ENCODE results near the gene ALOX15B. TPM values are rescaled to one million over a fixed set of nuclear protein-coding genes. Genes with fewer than 3 reads are reported as not detected.

Gene ALOX15B
- total RNA-seq, 1 donor from 2014 or later = 80.2 TPM

- H3K4me3 ChIP-seq = no peak overlapping the region
- no peak overlapping the region for H3K27ac ChIP-seq
- H3K36me3 ChIP-seq = no peaks in the 10 kb centered on the region
- peaks cover 55% of the 10 kb centered on the region for H3K27me3 ChIP-seq
- H3K9me3 ChIP-seq = no peaks in the 10 kb centered on the region
- DNase-seq (no peak), ATAC-seq (no peak)
- TF ChIP-seq, protein P1, sequence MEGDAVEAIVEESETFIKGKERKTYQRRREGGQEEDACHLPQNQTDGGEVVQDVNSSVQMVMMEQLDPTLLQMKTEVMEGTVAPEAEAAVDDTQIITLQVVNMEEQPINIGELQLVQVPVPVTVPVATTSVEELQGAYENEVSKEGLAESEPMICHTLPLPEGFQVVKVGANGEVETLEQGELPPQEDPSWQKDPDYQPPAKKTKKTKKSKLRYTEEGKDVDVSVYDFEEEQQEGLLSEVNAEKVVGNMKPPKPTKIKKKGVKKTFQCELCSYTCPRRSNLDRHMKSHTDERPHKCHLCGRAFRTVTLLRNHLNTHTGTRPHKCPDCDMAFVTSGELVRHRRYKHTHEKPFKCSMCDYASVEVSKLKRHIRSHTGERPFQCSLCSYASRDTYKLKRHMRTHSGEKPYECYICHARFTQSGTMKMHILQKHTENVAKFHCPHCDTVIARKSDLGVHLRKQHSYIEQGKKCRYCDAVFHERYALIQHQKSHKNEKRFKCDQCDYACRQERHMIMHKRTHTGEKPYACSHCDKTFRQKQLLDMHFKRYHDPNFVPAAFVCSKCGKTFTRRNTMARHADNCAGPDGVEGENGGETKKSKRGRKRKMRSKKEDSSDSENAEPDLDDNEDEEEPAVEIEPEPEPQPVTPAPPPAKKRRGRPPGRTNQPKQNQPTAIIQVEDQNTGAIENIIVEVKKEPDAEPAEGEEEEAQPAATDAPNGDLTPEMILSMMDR (IDR thresholded peaks at IDR 0.05) = no peak
- no peaks in the 10 kb centered on the region for H3K4me1 ChIP-seq
- intact Hi-C loops (cut with DNase I) = no loop called here
Measured at GRCh38 chr17:7995724-7996123, 43.1 kb upstream of the ALOX15B start.

DNA sequence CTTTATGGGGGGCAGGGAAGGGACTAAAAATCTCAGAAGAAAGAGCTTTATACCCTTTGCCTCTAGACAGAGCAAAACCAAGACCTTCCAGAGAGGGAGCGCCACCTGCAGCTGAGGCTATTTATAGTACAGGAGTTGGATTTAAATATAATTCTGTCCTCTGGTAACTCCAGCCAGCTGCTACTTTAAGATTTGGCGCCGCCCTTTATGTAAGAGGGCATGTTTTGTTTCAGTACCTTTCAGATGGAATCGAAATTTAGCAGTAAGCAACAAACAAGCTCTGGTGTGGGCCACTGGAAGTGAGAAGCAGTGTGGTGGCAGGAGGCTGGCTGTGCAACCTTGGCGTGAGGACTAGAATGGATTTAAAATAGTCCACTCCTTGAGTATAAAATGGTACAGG, 41.7 kb upstream of the ALOX15B start:
- Histone ChIP-seq H3K27ac (no peak overlapping the region), H3K36me3 (no peaks in the 10 kb centered on the region), H3K4me3 (no peak overlapping the region), H3K9me3 (no peaks in the 10 kb centered on the region), H3K27me3 (peaks cover 70% of the 10 kb centered on the region), H3K4me1 (peaks cover 1% of the 10 kb centered on the region)
- intact Hi-C loops (cut with DNase I) = no loop called here
- TF ChIP-seq, protein P1 (IDR thresholded peaks at IDR 0.05) = peak; percentile 42
- no peak for DNase-seq
- peak; percentile 80 for ATAC-seq

DNA sequence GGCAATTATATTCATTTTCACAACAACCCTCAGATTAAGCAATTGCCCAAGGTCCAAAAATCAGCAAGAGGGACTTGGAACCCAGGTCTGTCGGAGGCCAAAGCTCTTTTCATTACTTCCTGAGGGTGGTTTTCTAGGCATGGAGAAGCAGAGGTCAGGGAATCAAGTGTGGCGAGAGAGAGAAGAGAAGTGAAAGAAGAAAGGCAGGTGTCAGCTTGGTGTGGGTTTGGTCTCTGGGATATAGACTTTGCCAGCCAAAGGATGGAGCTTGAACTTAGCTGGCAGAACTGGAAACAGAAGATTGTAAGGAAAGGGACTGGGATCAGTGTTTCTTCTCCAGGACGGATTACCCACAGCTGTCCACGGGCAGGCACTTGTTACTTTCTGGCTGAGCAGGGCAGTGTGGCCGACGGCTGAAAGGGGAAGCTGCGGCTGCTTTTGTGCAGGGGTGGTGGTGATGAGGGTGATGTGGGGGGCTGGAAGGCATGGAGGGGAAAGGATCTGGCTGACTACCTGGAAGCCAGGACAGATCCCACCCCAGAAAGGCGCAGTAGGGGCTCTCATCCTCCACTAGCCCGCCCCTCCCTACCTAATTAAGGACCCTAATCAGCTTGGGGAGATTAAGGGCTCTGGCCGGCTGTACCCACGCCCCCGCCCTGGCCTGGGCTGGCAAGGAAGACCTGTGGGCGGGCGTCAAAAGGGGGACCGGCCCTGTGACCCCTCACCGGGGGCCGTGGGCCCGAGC, 36.7 kb upstream of the ALOX15B start, which contains the start of gene GUCY2D:
TSS of gene GUCY2D (plus strand) at position 640 of the 745 bp plus-strand sequence. CDS start 433 bp downstream, outside the sequence.
- H3K9me3 ChIP-seq = no peaks in the 10 kb centered on the region
- no peak within 1 kb of the TSS for H3K27ac ChIP-seq
- ATAC-seq = peak; percentile 70
- H3K4me3 ChIP-seq = peak within 1 kb of the TSS; percentile 23
- DNase-seq = peak; percentile 72
- TF ChIP-seq, protein P1 (IDR thresholded peaks at IDR 0.05) = no peak
- intact Hi-C loops (cut with DNase I) = no loop called here
- peaks cover 64% of the 10 kb centered on the region for H3K27me3 ChIP-seq
- H3K4me1 ChIP-seq = peaks cover 14% of the 10 kb centered on the region
- H3K36me3 ChIP-seq = no peaks in the 10 kb centered on the region

DNA sequence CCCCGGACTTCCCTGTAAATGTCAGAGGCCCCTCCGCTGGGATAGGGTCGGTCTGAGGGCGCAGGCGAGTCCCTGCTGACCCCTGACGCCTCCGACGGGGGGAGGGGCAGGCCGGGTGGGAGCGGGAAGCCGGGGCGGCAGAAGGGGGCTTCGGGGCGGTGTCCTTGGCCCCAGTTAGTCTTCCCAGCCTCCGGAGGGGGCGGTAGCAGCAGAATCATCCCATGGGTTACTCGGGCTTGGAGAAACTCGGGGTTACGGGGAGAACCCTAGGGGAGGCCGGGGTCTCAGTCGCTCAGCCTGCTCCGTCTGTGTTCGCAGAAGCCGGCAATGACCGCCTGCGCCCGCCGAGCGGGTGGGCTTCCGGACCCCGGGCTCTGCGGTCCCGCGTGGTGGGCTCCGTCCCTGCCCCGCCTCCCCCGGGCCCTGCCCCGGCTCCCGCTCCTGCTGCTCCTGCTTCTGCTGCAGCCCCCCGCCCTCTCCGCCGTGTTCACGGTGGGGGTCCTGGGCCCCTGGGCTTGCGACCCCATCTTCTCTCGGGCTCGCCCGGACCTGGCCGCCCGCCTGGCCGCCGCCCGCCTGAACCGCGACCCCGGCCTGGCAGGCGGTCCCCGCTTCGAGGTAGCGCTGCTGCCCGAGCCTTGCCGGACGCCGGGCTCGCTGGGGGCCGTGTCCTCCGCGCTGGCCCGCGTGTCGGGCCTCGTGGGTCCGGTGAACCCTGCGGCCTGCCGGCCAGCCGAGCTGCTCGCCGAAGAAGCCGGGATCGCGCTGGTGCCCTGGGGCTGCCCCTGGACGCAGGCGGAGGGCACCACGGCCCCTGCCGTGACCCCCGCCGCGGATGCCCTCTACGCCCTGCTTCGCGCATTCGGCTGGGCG, 35.9 kb upstream of the ALOX15B start:
- intact Hi-C loops (cut with DNase I) = no loop called here
- H3K27me3 ChIP-seq = peaks cover 59% of the 10 kb centered on the region
- no peak overlapping the region for H3K27ac ChIP-seq
- TF ChIP-seq, protein P1 (IDR thresholded peaks at IDR 0.05) = no peak
- DNase-seq = peak; percentile 66
- H3K4me1 ChIP-seq = peaks cover 14% of the 10 kb centered on the region
- ATAC-seq = peak; percentile 13
- peak overlapping the region; percentile 23 for H3K4me3 ChIP-seq
- no peaks in the 10 kb centered on the region for H3K36me3 ChIP-seq
- no peaks in the 10 kb centered on the region for H3K9me3 ChIP-seq

DNA sequence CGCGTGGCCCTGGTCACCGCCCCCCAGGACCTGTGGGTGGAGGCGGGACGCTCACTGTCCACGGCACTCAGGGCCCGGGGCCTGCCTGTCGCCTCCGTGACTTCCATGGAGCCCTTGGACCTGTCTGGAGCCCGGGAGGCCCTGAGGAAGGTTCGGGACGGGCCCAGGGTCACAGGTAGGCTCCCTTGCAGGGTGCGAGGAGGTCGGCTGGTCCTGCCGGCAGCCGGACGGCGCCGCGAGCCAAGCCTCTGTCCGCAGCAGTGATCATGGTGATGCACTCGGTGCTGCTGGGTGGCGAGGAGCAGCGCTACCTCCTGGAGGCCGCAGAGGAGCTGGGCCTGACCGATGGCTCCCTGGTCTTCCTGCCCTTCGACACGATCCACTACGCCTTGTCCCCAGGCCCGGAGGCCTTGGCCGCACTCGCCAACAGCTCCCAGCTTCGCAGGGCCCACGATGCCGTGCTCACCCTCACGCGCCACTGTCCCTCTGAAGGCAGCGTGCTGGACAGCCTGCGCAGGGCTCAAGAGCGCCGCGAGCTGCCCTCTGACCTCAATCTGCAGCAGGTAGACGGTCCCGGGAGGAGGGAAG, 35.2 kb upstream of the ALOX15B start:
- no peaks in the 10 kb centered on the region for H3K36me3 ChIP-seq
- intact Hi-C loops (cut with DNase I) = no loop called here
- DNase-seq = no peak
- no peak overlapping the region for H3K4me3 ChIP-seq
- TF ChIP-seq, protein P1 (IDR thresholded peaks at IDR 0.05) = no peak
- H3K27ac ChIP-seq = no peak overlapping the region
- H3K4me1 ChIP-seq = peaks cover 14% of the 10 kb centered on the region
- H3K27me3 ChIP-seq = peaks cover 52% of the 10 kb centered on the region
- no peaks in the 10 kb centered on the region for H3K9me3 ChIP-seq
- ATAC-seq = peak; percentile 3
